K562 (cell line): ENCODE data around the gene SEC11A. TPM values are rescaled to one million over a fixed set of nuclear protein-coding genes. Genes with fewer than 3 reads are reported as not detected.

Source experiments
- BHLHE40 ChIP-seq: IDR thresholded peaks from 2 replicates; pipeline ENCODE4 v1.6.1; 2011; ENCODE audit warnings: low read length, improper control_type of control experiment
- BMI1 ChIP-seq: fragments of 150-350 bp; IDR thresholded peaks from 2 replicates; pipeline ENCODE4 v1.6.1; 2014; ENCODE audit warnings: low read length
- CBFA2T3 ChIP-seq: fragments of 450-650 bp; IDR thresholded peaks from 2 replicates; pipeline ENCODE4 v1.6.1; 2017
- CCNT2 ChIP-seq: IDR thresholded peaks from 2 replicates; pipeline ENCODE4 v1.6.1; 2011; ENCODE audit warnings: borderline replicate concordance, low read depth, mild to moderate bottlenecking, moderate library complexity, mixed read lengths, low read length; ENCODE audit not compliant: insufficient read length; ENCODE audit errors: extremely low read depth
- ELF2 ChIP-seq: fragments of 250-450 bp; sonication (Bioruptor Pico); IDR thresholded peaks from 2 replicates; pipeline ENCODE4 v1.5.0; 2021; ENCODE audit warnings: mild to moderate bottlenecking
- HLTF ChIP-seq: fragments of 450-650 bp; IDR thresholded peaks from 2 replicates; pipeline ENCODE4 v1.6.1; 2016
- KDM2B ChIP-seq: fragments of 250-450 bp; sonication (Bioruptor Pico); IDR thresholded peaks from 2 replicates; pipeline ENCODE4 v1.8.0; 2021; ENCODE audit warnings: mild to moderate bottlenecking, moderate library complexity
- NEUROD1 ChIP-seq: fragments of 150-350 bp; IDR thresholded peaks from 2 replicates; pipeline ENCODE4 v1.6.1; 2014; ENCODE audit warnings: borderline replicate concordance, low read length, low read depth; ENCODE audit not compliant: partially characterized antibody
- POLR2G ChIP-seq: fragments of 200-400 bp; formaldehyde crosslinking; IDR thresholded peaks from 2 replicates; pipeline ENCODE4 v1.6.1; 2017; ENCODE audit warnings: low read depth, mild to moderate bottlenecking, antibody characterized with exemption, low read length, moderate library complexity
- PTBP1 ChIP-seq: fragments of 200-400 bp; formaldehyde crosslinking; IDR thresholded peaks from 2 replicates; pipeline ENCODE4 v1.6.1; 2017; ENCODE audit warnings: low read depth, low read length
- SIN3A ChIP-seq, 2 experiments: fragments of 150-350 bp in 1 of 2; IDR thresholded peaks; 2 replicates each; pipeline ENCODE4 v1.6.1; 2011 to 2016; ENCODE audit warnings: borderline replicate concordance in 2 of 2, low read depth in 2 of 2, low read length in 2 of 2, mild to moderate bottlenecking in 2 of 2, moderate library complexity in 2 of 2; ENCODE audit not compliant: control insufficient read depth in 1 of 2
- SMAD3 ChIP-seq: fragments of 450-650 bp; formaldehyde crosslinking; conservative IDR thresholded peaks from 2 replicates; pipeline ENCODE4 v1.4.0; 2020; ENCODE audit warnings: mild to moderate bottlenecking
- SREBF2 ChIP-seq: sonication (generic); formaldehyde crosslinking; IDR thresholded peaks from 2 replicates; pipeline ENCODE4 v1.4.0; 2020; ENCODE audit warnings: mild to moderate bottlenecking, missing genetic modification reagents
- STAT6 ChIP-seq: sonication (generic); formaldehyde crosslinking; IDR thresholded peaks from 2 replicates; pipeline ENCODE4 v1.8.1; 2023; ENCODE audit warnings: mild to moderate bottlenecking, missing genetic modification reagents
- TFAP4 ChIP-seq: sonication (generic); formaldehyde crosslinking; IDR thresholded peaks from 2 replicates; pipeline ENCODE4 v1.8.0; 2022; ENCODE audit warnings: missing genetic modification reagents, mild to moderate bottlenecking, moderate library complexity, borderline replicate concordance
- TRIM24 ChIP-seq, 2 experiments: fragments of 450-650 bp; IDR thresholded peaks; 2 replicates each; pipeline ENCODE4 v1.6.1; 2016
- U2AF2 ChIP-seq: fragments of 200-400 bp; formaldehyde crosslinking; optimal IDR thresholded peaks from 2 replicates; pipeline ENCODE3; 2017; ENCODE audit warnings: low read depth, mild to moderate bottlenecking, low read length
- XRCC3 ChIP-seq: fragments of 450-650 bp; IDR thresholded peaks from 2 replicates; pipeline ENCODE4 v1.6.1; 2017; ENCODE audit warnings: mild to moderate bottlenecking, moderate library complexity
- ZFP36 ChIP-seq: fragments of 150-350 bp; IDR thresholded peaks from 2 replicates; pipeline ENCODE4 v1.6.1; 2018; ENCODE audit warnings: low read length, low read depth; ENCODE audit not compliant: partially characterized antibody
- ZNF184 ChIP-seq: sonication (generic); formaldehyde crosslinking; IDR thresholded peaks from 2 replicates; pipeline ENCODE4 v1.5.0; 2020; ENCODE audit warnings: missing genetic modification reagents
- ZNF212 ChIP-seq: fragments of 450-650 bp; formaldehyde crosslinking; IDR thresholded peaks from 2 replicates; pipeline ENCODE4 v1.4.0; 2020; ENCODE audit warnings: mild to moderate bottlenecking
- ZNF3 ChIP-seq: fragments of 250-450 bp; sonication (Bioruptor Pico); IDR thresholded peaks from 2 replicates; pipeline ENCODE4 v1.5.0; 2021; ENCODE audit warnings: mild to moderate bottlenecking, moderate library complexity
- ZNF583 ChIP-seq: fragments of 250-450 bp; sonication (Bioruptor Pico); IDR thresholded peaks from 2 replicates; pipeline ENCODE4 v1.4.0; 2020
- ZNF668 ChIP-seq: fragments of 250-450 bp; sonication (Bioruptor Pico); IDR thresholded peaks from 2 replicates; pipeline ENCODE4 v1.8.0; 2022; ENCODE audit warnings: mild to moderate bottlenecking, inconsistent platforms
- ZNF764 ChIP-seq: fragments of 250-450 bp; sonication (Bioruptor Pico); IDR thresholded peaks from 2 replicates; pipeline ENCODE4 v1.4.0; 2020; ENCODE audit warnings: low read depth, mild to moderate bottlenecking, moderate library complexity
- polyA plus RNA-seq, 8 experiments: library from polyadenylated mRNA; depleted of rRNA in 4 of 8; stranded (reverse) in 5 of 8; unstranded in 3 of 8; fragments of >200 nt; fragmentation: Nextera tagmentation in 2 of 8; fragmentation: Illumina TruSeq in 1 of 8; extraction: Ambion mirVana in 2 of 8; extraction: Trizol in 1 of 8; gene quantifications; 2 replicates each; pipeline versions ENCODE4 v1.2.1 to v1.2.3, GENCODE V29; 2011 to 2014; ENCODE audit warnings: inconsistent platforms in 1 of 8, missing spikeins in 1 of 8
- total RNA-seq, 7 experiments: library from RNA; depleted of rRNA in 6 of 7; stranded (reverse); fragments of >200 nt in 6 of 7; fragmentation: Illumina TruSeq in 2 of 7; extraction: Trizol in 2 of 7; gene quantifications; 2 replicates each; pipeline versions ENCODE4 v1.2.1 to v1.2.3, GENCODE V29; 2011 to 2021; ENCODE audit warnings: low replicate concordance in 1 of 7
- TF ChIP-seq, protein P1 (sequence below): fragments of 250-450 bp; sonication (Bioruptor Pico); IDR thresholded peaks from 2 replicates; pipeline ENCODE4 v1.5.0; 2021

SEC11A gene
- total and polyA plus RNA-seq, 9 of the 15 experiments (the other 6 are each of a cell fraction or from before 2014, with no cell fraction given) = 175 to 310 (median 229) TPM

- TF ChIP-seq STAT6 (CRISPR knock-in tag) (no peak), ZNF583 (CRISPR knock-in tag) (no peak), SIN3A (IDR thresholded peaks at IDR 0.05; ENCODE audit: borderline replicate concordance in 2 of 2, control insufficient read depth in 1 of 2, low read depth in 2 of 2, low read length in 2 of 2) (no peak), SREBF2 (CRISPR knock-in tag) (no peak), CCNT2 (no peak), BMI1 (no peak), CBFA2T3 (peak; percentile 73), U2AF2 (no peak), HLTF (peak; percentile 94), ZNF3 (CRISPR knock-in tag) (no peak), BHLHE40 (peak; percentile 84), TFAP4 (CRISPR knock-in tag) (peak; percentile 51; the same call in 1 of the 2 replicates), NEUROD1 (no peak), ZNF184 (CRISPR knock-in tag) (no peak), POLR2G (0 out of 2 replicates have a peak, but pooled peaks have one; percentile 27), XRCC3 (no peak), ZFP36 (no peak), ZNF764 (CRISPR knock-in tag) (no peak), ELF2 (no peak), KDM2B (CRISPR knock-in tag) (no peak), ZNF212 (CRISPR knock-in tag) (no peak), PTBP1 (no peak), ZNF668 (CRISPR knock-in tag) (0 out of 2 replicates have a peak, but pooled peaks have one; percentile 44), TRIM24 (IDR thresholded peaks at IDR 0.05) (peak; percentile 92), SMAD3 (CRISPR knock-in tag) (no peak)
- TF ChIP-seq, protein P1, sequence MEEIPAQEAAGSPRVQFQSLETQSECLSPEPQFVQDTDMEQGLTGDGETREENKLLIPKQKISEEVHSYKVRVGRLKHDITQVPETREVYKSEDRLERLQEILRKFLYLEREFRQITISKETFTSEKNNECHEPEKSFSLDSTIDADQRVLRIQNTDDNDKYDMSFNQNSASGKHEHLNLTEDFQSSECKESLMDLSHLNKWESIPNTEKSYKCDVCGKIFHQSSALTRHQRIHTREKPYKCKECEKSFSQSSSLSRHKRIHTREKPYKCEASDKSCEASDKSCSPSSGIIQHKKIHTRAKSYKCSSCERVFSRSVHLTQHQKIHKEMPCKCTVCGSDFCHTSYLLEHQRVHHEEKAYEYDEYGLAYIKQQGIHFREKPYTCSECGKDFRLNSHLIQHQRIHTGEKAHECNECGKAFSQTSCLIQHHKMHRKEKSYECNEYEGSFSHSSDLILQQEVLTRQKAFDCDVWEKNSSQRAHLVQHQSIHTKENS (CRISPR knock-in tag) = no peak
Observed at GRCh38 chr15:84734794-84735479, 19.0 kb upstream of the SEC11A start (continued).
